ENCODE measurements around the gene DPY30. TPM values are rescaled to one million over a fixed set of nuclear protein-coding genes. Genes with fewer than 3 reads are reported as not detected.

DPY30 gene
- total and polyA plus RNA-seq, 2 donors (not counting 1 experiment from before 2014, with no cell fraction given): 43.4 to 56.8 TPM

- peak overlapping the region in 1 of 2 donors; percentile 39 for H3K27ac ChIP-seq (ENCODE audit: low read length in 2 of 2)
- no peak overlapping the region for H3K4me3 Mint-ChIP-seq
Measured at GRCh38 chr2:31986906-31987305, 52.7 kb downstream of the DPY30 start.

DNA sequence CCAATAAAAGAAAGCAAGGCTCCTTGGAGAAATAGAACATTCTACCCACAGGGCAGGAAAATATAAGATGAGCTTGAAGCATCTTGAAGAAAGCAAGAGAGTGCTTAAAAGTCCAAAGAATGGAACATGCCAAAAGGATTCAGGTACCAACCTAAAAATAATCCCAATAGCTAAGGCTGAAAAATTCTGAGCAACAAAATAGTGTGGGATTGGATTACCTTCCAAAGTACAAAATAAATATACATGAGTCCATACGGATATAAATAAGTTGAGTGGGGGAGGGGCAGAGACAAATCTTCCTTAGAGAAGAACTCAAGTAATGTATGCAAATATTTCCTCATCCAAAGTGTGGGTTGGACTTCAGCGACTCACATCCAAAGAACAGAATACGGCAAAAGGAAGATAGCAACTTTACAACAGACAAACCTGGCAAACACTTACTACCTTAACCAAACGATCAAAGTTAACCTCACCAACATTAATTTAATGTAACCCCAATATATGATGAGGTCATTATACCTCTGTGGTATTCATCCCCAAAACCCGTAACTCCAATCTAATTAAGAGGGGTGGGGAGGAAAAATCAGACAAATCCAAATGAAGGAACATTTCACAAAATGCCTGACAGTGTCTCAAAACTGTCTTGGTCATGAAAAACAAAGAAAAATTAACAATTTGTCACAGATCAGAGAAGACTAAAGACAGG, 55.7 kb downstream of the DPY30 start:
- no peak overlapping the region for H3K27ac ChIP-seq (ENCODE audit: low read length in 2 of 2)
- no CpG with 5 or more reads among the region's 5 CpGs for whole genome bisulfite sequencing (ENCODE audit: insufficient coverage)
- Mint-ChIP-seq H3K27ac (no peak overlapping the region), H3K27me3 (no peaks in the 10 kb centered on the region), H3K4me3 (no peak overlapping the region), H3K9me3 (ENCODE audit: insufficient read depth) (no peaks in the 10 kb centered on the region), H3K4me1 (peaks cover 27% of the 10 kb centered on the region)
- intact Hi-C loops (cut with micrococcal nuclease): no loop called here
- H3K79me2 ChIP-seq (ENCODE audit: control insufficient read depth, insufficient read depth, low read length): peaks cover 92% of the 10 kb centered on the region
- H3K36me3 ChIP-seq (replicated peaks in 1 of 2; ENCODE audit: control extremely low read depth in 1 of 2, control insufficient read depth in 1 of 2, extremely low read depth in 1 of 2, insufficient read depth in 2 of 2, low read length in 1 of 2): peaks cover 3% of the 10 kb centered on the region in 2 experiments
- H3K9ac ChIP-seq (ENCODE audit: low read length): no peak overlapping the region
- H3K4me3 ChIP-seq (ENCODE audit: control extremely low read depth in 1 of 5, extremely low read depth in 1 of 5, insufficient read depth in 1 of 5, low read depth in 2 of 5, low read length in 4 of 5): no peak overlapping the region
- H3K9me3 ChIP-seq (ENCODE audit: control extremely low read depth in 1 of 3, control insufficient read depth in 2 of 3, insufficient read depth in 1 of 3, low read length in 2 of 3): no peaks in the 10 kb centered on the region
- ATAC-seq (ENCODE audit: low read depth): no peak
- H3K4me2 ChIP-seq (replicated peaks; ENCODE audit: low read depth, low read length, poor library complexity, severe bottlenecking): no peak overlapping the region
- H4K20me1 ChIP-seq (ENCODE audit: control insufficient read depth, insufficient read depth, low read length, poor library complexity, severe bottlenecking): peaks cover 12% of the 10 kb centered on the region
- DNase-seq: no peak
- peaks cover 14 to 16% of the 10 kb centered on the region in 2 donors for H3K4me1 ChIP-seq (ENCODE audit: control insufficient read depth in 2 of 2, insufficient read depth in 2 of 2, low read length in 2 of 2)
- no peak overlapping the region for H2AFZ ChIP-seq (ENCODE audit: insufficient read depth, low read depth, low read length, poor library complexity, severe bottlenecking)
- no peaks in the 10 kb centered on the region for H3K27me3 ChIP-seq (replicated peaks in 1 of 4; ENCODE audit: control extremely low read depth in 1 of 4, control insufficient read depth in 3 of 4, insufficient read depth in 4 of 4, low read length in 3 of 4)
- CTCF ChIA-PET: no interaction called here
- TF ChIP-seq EZH2 (IDR thresholded peaks at IDR 0.05; ENCODE audit: borderline replicate concordance, insufficient read depth, low read depth, low read length, poor library complexity, severe bottlenecking): no peak
- TF ChIP-seq, protein P1, sequence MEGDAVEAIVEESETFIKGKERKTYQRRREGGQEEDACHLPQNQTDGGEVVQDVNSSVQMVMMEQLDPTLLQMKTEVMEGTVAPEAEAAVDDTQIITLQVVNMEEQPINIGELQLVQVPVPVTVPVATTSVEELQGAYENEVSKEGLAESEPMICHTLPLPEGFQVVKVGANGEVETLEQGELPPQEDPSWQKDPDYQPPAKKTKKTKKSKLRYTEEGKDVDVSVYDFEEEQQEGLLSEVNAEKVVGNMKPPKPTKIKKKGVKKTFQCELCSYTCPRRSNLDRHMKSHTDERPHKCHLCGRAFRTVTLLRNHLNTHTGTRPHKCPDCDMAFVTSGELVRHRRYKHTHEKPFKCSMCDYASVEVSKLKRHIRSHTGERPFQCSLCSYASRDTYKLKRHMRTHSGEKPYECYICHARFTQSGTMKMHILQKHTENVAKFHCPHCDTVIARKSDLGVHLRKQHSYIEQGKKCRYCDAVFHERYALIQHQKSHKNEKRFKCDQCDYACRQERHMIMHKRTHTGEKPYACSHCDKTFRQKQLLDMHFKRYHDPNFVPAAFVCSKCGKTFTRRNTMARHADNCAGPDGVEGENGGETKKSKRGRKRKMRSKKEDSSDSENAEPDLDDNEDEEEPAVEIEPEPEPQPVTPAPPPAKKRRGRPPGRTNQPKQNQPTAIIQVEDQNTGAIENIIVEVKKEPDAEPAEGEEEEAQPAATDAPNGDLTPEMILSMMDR (IDR thresholded peaks at IDR 0.05): no peak
- POLR2A ChIA-PET: no interaction called here

More at GRCh38 chr2:31986906-31987305, 52.7 kb downstream of the DPY30 start:
- Mint-ChIP-seq H3K27me3 (no peaks in the 10 kb centered on the region), H3K4me1 (peaks cover 20% of the 10 kb centered on the region), H3K27ac (no peak overlapping the region), H3K9me3 (ENCODE audit: insufficient read depth) (no peaks in the 10 kb centered on the region)
- WGBS (ENCODE audit: insufficient coverage): 100% methylated on average over 2 of the region's 3 CpGs
- ATAC-seq (ENCODE audit: low read depth): no peak
- no peak overlapping the region for H3K4me3 ChIP-seq (ENCODE audit: control extremely low read depth in 1 of 5, extremely low read depth in 1 of 5, insufficient read depth in 1 of 5, low read depth in 2 of 5, low read length in 4 of 5)
- no peak overlapping the region for H2AFZ ChIP-seq (ENCODE audit: insufficient read depth, low read depth, low read length, poor library complexity, severe bottlenecking)
- TF ChIP-seq, protein P1 (IDR thresholded peaks at IDR 0.05): no peak
- TF ChIP-seq EZH2 (IDR thresholded peaks at IDR 0.05; ENCODE audit: borderline replicate concordance, insufficient read depth, low read depth, low read length, poor library complexity, severe bottlenecking): no peak
- H3K9ac ChIP-seq (ENCODE audit: low read length): no peak overlapping the region
- POLR2A ChIA-PET: no interaction called here
- H3K4me1 ChIP-seq (ENCODE audit: control insufficient read depth in 2 of 2, insufficient read depth in 2 of 2, low read length in 2 of 2): no peaks in the 10 kb centered on the region
- no peak for DNase-seq
- peaks cover 95% of the 10 kb centered on the region for H3K79me2 ChIP-seq (ENCODE audit: control insufficient read depth, insufficient read depth, low read length)
- CTCF ChIA-PET: no interaction called here
- H3K9me3 ChIP-seq (ENCODE audit: control extremely low read depth in 1 of 3, control insufficient read depth in 2 of 3, insufficient read depth in 1 of 3, low read length in 2 of 3): no peaks in the 10 kb centered on the region
- H3K36me3 ChIP-seq (replicated peaks in 1 of 2; ENCODE audit: control extremely low read depth in 1 of 2, control insufficient read depth in 1 of 2, extremely low read depth in 1 of 2, insufficient read depth in 2 of 2, low read length in 1 of 2): peaks cover 3% of the 10 kb centered on the region in 2 experiments
- no peaks in the 10 kb centered on the region for H3K27me3 ChIP-seq (replicated peaks in 1 of 4; ENCODE audit: control extremely low read depth in 1 of 4, control insufficient read depth in 3 of 4, insufficient read depth in 4 of 4, low read length in 3 of 4)
- intact Hi-C loops (cut with micrococcal nuclease): no loop called here
- H3K4me2 ChIP-seq (replicated peaks; ENCODE audit: low read depth, low read length, poor library complexity, severe bottlenecking): no peak overlapping the region
- peaks cover 20% of the 10 kb centered on the region for H4K20me1 ChIP-seq (ENCODE audit: control insufficient read depth, insufficient read depth, low read length, poor library complexity, severe bottlenecking)
